Esophagus squamous epithelium (tissue), 5 donors: ENCODE results near the gene RAD9B. TPM values are rescaled to one million over a fixed set of nuclear protein-coding genes. Genes with fewer than 3 reads are reported as not detected.

Source experiments
- DNase-seq: peaks from one replicate; lab custom pipeline; 2025; lab: John Stamatoyannopoulos, UW
- H3K27ac ChIP-seq, 4 donors: fragments of 200-600 bp; sonication (generic); one replicate each; pipeline ENCODE4 v1.5.1; 2016 to 2019; ENCODE audit warnings: mild to moderate bottlenecking in 1 of 4
- H3K27me3 ChIP-seq, 4 donors: fragments of 200-600 bp; sonication (generic); 1 replicate in 3 of 4; 2 replicates in 1 of 4; pipeline versions ENCODE4 v1.5.1 to v1.6.0; 2017 to 2021; ENCODE audit warnings: antibody characterized with exemption in 1 of 4
- H3K36me3 ChIP-seq, 3 donors: fragments of 200-600 bp; sonication (generic); one replicate each; pipeline ENCODE4 v1.5.1; 2016 to 2019
- H3K4me1 ChIP-seq, 3 donors: fragments of 200-600 bp; sonication (generic); one replicate each; pipeline ENCODE4 v1.5.1; 2017 to 2019
- H3K4me3 ChIP-seq, 4 donors: fragments of 200-600 bp; sonication (generic); 1 replicate in 3 of 4; 2 replicates in 1 of 4; pipeline ENCODE4 v1.5.1; 2016 to 2019; ENCODE audit warnings: mild to moderate bottlenecking in 2 of 4, moderate library complexity in 1 of 4
- H3K9me3 ChIP-seq, 3 donors: fragments of 200-600 bp; sonication (generic); one replicate each; pipeline ENCODE4 v1.5.1; 2016 to 2019
- CTCF ChIP-seq, 6 experiments: fragments of 450-650 bp in 4 of 6; fragments of 200-600 bp in 2 of 6; sonication (generic) in 2 of 6; IDR thresholded peaks; one replicate each; pipeline ENCODE4 v1.5.1; 2016 to 2019; ENCODE audit warnings: antibody characterized with exemption in 6 of 6, mild to moderate bottlenecking in 4 of 6, moderate library complexity in 4 of 6
- POLR2A ChIP-seq, 4 donors: fragments of 450-650 bp; IDR thresholded peaks; one replicate each; pipeline ENCODE4 v1.6.1; 2017; ENCODE audit warnings: antibody characterized with exemption in 4 of 4, mild to moderate bottlenecking in 4 of 4, moderate library complexity in 3 of 4
- WGBS, 2 donors: methylation state at CpG; one replicate each; pipeline ENCODE4 v1.1.5; 2018; 5-methylcytosine and 5-hydroxymethylcytosine counted together
- intact Hi-C: fragments of 100-400 bp; cut with DNase I; formaldehyde crosslinking; loops from one replicate; pipeline ENCODE4 v1.15.0; 2022
- total RNA-seq, 4 donors: library from RNA; depleted of rRNA; stranded (reverse); fragments of >200 nt; gene quantifications; one replicate each; pipeline ENCODE4 v1.1.0, GENCODE V29; 2016
- donor health status: DM: yes; HTN: yes; CAD: no.

RAD9B gene
- total RNA-seq, 4 donors from 2014 or later, result 0.23 to 0.76 (median 0.40) TPM; not detected in 1

GRCh38 chr12:110466791-110467190 is 35.3 kb upstream of the RAD9B start:
- Histone ChIP-seq H3K4me1 (peaks cover 14 to 36% (median 17%) of the 10 kb centered on the region in 3 donors), H3K27me3 (no peaks in the 10 kb centered on the region), H3K4me3 (peak overlapping the region in 3 of 4 donors; percentile 74 to 80 (median 78)), H3K27ac (peak overlapping the region in 2 of 4 donors; percentile 90 to 97), H3K9me3 (no peaks in the 10 kb centered on the region), H3K36me3 (peaks cover 0 to 36% (median 0%) of the 10 kb centered on the region in 3 donors)
- DNase-seq, result no peak
- TF ChIP-seq CTCF (IDR thresholded peaks at IDR 0.05) (no peak), POLR2A (IDR thresholded peaks at IDR 0.05) (no peak)
- WGBS, 2 donors, result 47 to 53% methylated on average over 5 of the region's 5 CpGs
- intact Hi-C loops, result no loop called here

- peaks cover 14 to 36% (median 17%) of the 10 kb centered on the region in 3 donors for H3K4me1 ChIP-seq
- no peak for TF ChIP-seq CTCF (IDR thresholded peaks at IDR 0.05)
- TF ChIP-seq POLR2A (IDR thresholded peaks at IDR 0.05), result peak in 2 of 4 donors; percentile 87 to 90
- WGBS, 2 donors, result 0 to 1% methylated on average over 15 of the region's 15 CpGs
- peak overlapping the region; percentile 90 to 97 (median 93) for H3K27ac ChIP-seq
- no peaks in the 10 kb centered on the region for H3K9me3 ChIP-seq
- H3K27me3 ChIP-seq, result no peaks in the 10 kb centered on the region
- DNase-seq, result no peak
- H3K4me3 ChIP-seq, result peak overlapping the region; percentile 70 to 80 (median 76)
- intact Hi-C loops, result no loop called here
- peaks cover 0 to 25% (median 0%) of the 10 kb centered on the region in 3 donors for H3K36me3 ChIP-seq
These were observed 34.3 kb upstream of the RAD9B start for GRCh38 chr12:110467847-110468213.

GRCh38 chr12:110468214-110469048 is 33.7 kb upstream of the RAD9B start, which contains the start of the genes FAM216A and GPN3:
FAM216A (plus strand) TSS chr12:110468845; CDS start chr12:110468876, 31 bp downstream.
GPN3 (minus strand) TSS chr12:110468257; CDS start chr12:110468203, 54 bp downstream.
- H3K27me3 ChIP-seq, result no peaks in the 10 kb centered on the region
- 0% methylated on average over 12 to 23 of the region's 78 CpGs for WGBS, 2 donors
- peaks cover 0 to 19% (median 0%) of the 10 kb centered on the region in 3 donors for H3K36me3 ChIP-seq
- H3K4me1 ChIP-seq, result peaks cover 14 to 36% (median 17%) of the 10 kb centered on the region in 3 donors
- no peaks in the 10 kb centered on the region for H3K9me3 ChIP-seq
- TF ChIP-seq CTCF (IDR thresholded peaks at IDR 0.05) (peak in 2 of 6 experiments; percentile 2 to 35), POLR2A (IDR thresholded peaks at IDR 0.05) (peak in 2 of 4 donors; percentile 52 to 74)
- intact Hi-C loops, result no loop called here
- peak within 1 kb of the TSS; percentile 70 to 80 (median 76) for H3K4me3 ChIP-seq
- peak within 1 kb of the TSS; percentile 90 to 97 (median 93) for H3K27ac ChIP-seq
- peak; percentile 71 for DNase-seq

GRCh38 chr12:110475426-110475825 is 26.7 kb upstream of the RAD9B start:
- H3K4me1 ChIP-seq, result no peaks in the 10 kb centered on the region
- no peaks in the 10 kb centered on the region for H3K27me3 ChIP-seq
- no peaks in the 10 kb centered on the region for H3K9me3 ChIP-seq
- 97 to 98% methylated on average over 5 to 7 of the region's 7 CpGs for WGBS, 2 donors
- intact Hi-C loops, result no loop called here
- no peak overlapping the region for H3K27ac ChIP-seq
- no peak overlapping the region for H3K4me3 ChIP-seq
- peaks cover 0 to 11% (median 0%) of the 10 kb centered on the region in 3 donors for H3K36me3 ChIP-seq
- TF ChIP-seq POLR2A (IDR thresholded peaks at IDR 0.05) (no peak), CTCF (IDR thresholded peaks at IDR 0.05) (no peak)
- no peak for DNase-seq
